ENCODE results near the gene CFAP46.

DNA sequence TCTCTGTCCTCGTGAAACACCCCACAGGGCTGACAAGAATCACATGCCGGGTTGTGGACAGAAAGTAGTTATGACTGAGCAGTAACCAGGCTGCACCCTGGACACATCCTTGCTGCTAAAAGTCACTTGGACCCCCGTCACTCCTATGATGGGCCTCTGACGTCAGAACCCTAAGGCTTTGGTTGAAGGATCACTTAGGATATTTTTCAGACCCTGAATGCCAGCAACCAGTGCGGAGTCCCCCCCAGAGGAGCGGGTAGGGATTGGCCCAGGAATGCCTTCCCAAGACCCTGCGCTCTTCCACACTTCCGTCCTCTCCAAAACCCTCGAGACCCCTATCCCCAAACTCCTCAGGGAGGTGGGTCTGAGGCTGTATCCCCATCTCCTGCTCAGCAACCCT is 52.1 kb downstream of the CFAP46 start:
- no peak for TF ChIP-seq EZH2 (IDR thresholded peaks at IDR 0.05; ENCODE audit: borderline replicate concordance, insufficient read depth, low read depth, low read length, poor library complexity, severe bottlenecking)
- TF ChIP-seq, protein P1, sequence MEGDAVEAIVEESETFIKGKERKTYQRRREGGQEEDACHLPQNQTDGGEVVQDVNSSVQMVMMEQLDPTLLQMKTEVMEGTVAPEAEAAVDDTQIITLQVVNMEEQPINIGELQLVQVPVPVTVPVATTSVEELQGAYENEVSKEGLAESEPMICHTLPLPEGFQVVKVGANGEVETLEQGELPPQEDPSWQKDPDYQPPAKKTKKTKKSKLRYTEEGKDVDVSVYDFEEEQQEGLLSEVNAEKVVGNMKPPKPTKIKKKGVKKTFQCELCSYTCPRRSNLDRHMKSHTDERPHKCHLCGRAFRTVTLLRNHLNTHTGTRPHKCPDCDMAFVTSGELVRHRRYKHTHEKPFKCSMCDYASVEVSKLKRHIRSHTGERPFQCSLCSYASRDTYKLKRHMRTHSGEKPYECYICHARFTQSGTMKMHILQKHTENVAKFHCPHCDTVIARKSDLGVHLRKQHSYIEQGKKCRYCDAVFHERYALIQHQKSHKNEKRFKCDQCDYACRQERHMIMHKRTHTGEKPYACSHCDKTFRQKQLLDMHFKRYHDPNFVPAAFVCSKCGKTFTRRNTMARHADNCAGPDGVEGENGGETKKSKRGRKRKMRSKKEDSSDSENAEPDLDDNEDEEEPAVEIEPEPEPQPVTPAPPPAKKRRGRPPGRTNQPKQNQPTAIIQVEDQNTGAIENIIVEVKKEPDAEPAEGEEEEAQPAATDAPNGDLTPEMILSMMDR (IDR thresholded peaks at IDR 0.05): no peak
